H9 (cell line): ENCODE data around the gene COTL1. TPM values are rescaled to one million over a fixed set of nuclear protein-coding genes. Genes with fewer than 3 reads are reported as not detected.
A peak's percentile ranks its signal among the peaks of the same experiment; 100 is the strongest.

ENCODE experiments used
- DNase-seq: peaks from one replicate; pipeline ENCODE4 v3.0.0-alpha.2; 2017
- H2AFZ ChIP-seq: one replicate; pipeline ENCODE4 v1.6.1; 2013; ENCODE audit warnings: mild to moderate bottlenecking, low read length, control low read depth, moderate library complexity
- H2AK5ac ChIP-seq: 2 replicates; pipeline ENCODE4 v1.6.1; 2013; ENCODE audit warnings: low read length, control low read depth, mixed read lengths; ENCODE audit not compliant: insufficient read length
- H2BK120ac ChIP-seq: one replicate; pipeline ENCODE4 v1.6.1; 2013; ENCODE audit warnings: low read depth, mild to moderate bottlenecking, low read length, control low read depth, inconsistent platforms; ENCODE audit not compliant: poor library complexity, severe bottlenecking
- H2BK12ac ChIP-seq: 2 replicates; pipeline ENCODE4 v1.6.1; 2013; ENCODE audit warnings: low read length, control low read depth, mixed read lengths, low read depth; ENCODE audit not compliant: insufficient read length
- H2BK15ac ChIP-seq: 2 replicates; pipeline ENCODE4 v1.6.1; 2013; ENCODE audit warnings: low read depth, low read length, control low read depth
- H2BK20ac ChIP-seq: one replicate; pipeline ENCODE4 v1.6.1; 2013; ENCODE audit warnings: low read depth, mild to moderate bottlenecking, low read length, control low read depth, inconsistent platforms; ENCODE audit not compliant: poor library complexity, severe bottlenecking
- H2BK5ac ChIP-seq: 2 replicates; pipeline ENCODE4 v1.6.1; 2013; ENCODE audit warnings: low read length, control low read depth, mixed read lengths; ENCODE audit not compliant: insufficient read length
- H3K14ac ChIP-seq: 2 replicates; pipeline ENCODE4 v1.6.1; 2013; ENCODE audit warnings: low read length, control low read depth; ENCODE audit not compliant: insufficient read depth
- H3K18ac ChIP-seq: 2 replicates; pipeline ENCODE4 v1.6.1; 2013; ENCODE audit warnings: low read depth, mild to moderate bottlenecking, mixed read lengths, low read length, control low read depth; ENCODE audit not compliant: insufficient read length
- H3K23ac ChIP-seq: 2 replicates; pipeline ENCODE4 v1.6.1; 2013; ENCODE audit warnings: low read length, control low read depth, mixed read lengths, low read depth; ENCODE audit not compliant: insufficient read length
- H3K23me2 ChIP-seq: 2 replicates; pipeline ENCODE4 v1.6.1; 2013; ENCODE audit warnings: low read depth, mild to moderate bottlenecking, mixed read lengths, low read length, control low read depth; ENCODE audit not compliant: insufficient read length, poor library complexity, severe bottlenecking
- H3K27ac ChIP-seq: 2 replicates; pipeline ENCODE4 v1.5.1; 2013; ENCODE audit warnings: low read length, control low read depth, mixed read lengths, low read depth; ENCODE audit not compliant: insufficient read length
- H3K27me3 ChIP-seq: 2 replicates; pipeline ENCODE4 v1.6.1; 2013; ENCODE audit warnings: low read length, control low read depth, inconsistent platforms; ENCODE audit not compliant: insufficient read depth
- H3K4ac ChIP-seq: 2 replicates; pipeline ENCODE4 v1.6.1; 2013; ENCODE audit warnings: low read depth, mild to moderate bottlenecking, control low read depth, inconsistent platforms, low read length, moderate library complexity
- H3K4me1 ChIP-seq: 2 replicates; pipeline ENCODE4 v1.6.1; 2013; ENCODE audit warnings: low read length, control low read depth, inconsistent platforms; ENCODE audit not compliant: insufficient read depth
- H3K4me2 ChIP-seq: 2 replicates; pipeline ENCODE4 v1.6.1; 2013; ENCODE audit warnings: low read length, control low read depth, mixed read lengths; ENCODE audit not compliant: insufficient read length, insufficient read depth
- H3K56ac ChIP-seq: 2 replicates; pipeline ENCODE4 v1.6.1; 2013; ENCODE audit warnings: low read depth, mild to moderate bottlenecking, mixed read lengths, low read length, control low read depth; ENCODE audit not compliant: insufficient read length
- H3K79me1 ChIP-seq: 2 replicates; pipeline ENCODE4 v1.6.1; 2013; ENCODE audit warnings: low read depth, mild to moderate bottlenecking, moderate library complexity, low read length, control low read depth, inconsistent platforms; ENCODE audit not compliant: insufficient read depth, poor library complexity, severe bottlenecking
- H3K79me2 ChIP-seq: 2 replicates; pipeline ENCODE4 v1.6.1; 2013; ENCODE audit warnings: low read length, control low read depth, inconsistent platforms; ENCODE audit not compliant: insufficient read depth
- H3K9ac ChIP-seq: 2 replicates; pipeline ENCODE4 v1.6.1; 2013; ENCODE audit warnings: low read length, control low read depth, mixed read lengths; ENCODE audit not compliant: insufficient read length; ENCODE audit errors: extremely low read depth
- H3K9me3 ChIP-seq: one replicate; pipeline ENCODE4 v1.6.1; 2013; ENCODE audit warnings: low read depth, low read length, inconsistent platforms; ENCODE audit not compliant: control insufficient read depth
- H3T11ph ChIP-seq: one replicate; pipeline ENCODE4 v1.6.1; 2013; ENCODE audit warnings: mild to moderate bottlenecking, low read length, control low read depth, inconsistent platforms
- H4K20me1 ChIP-seq: one replicate; pipeline ENCODE4 v1.6.1; 2013; ENCODE audit not compliant: control insufficient read depth, insufficient read length, insufficient read depth
- H4K5ac ChIP-seq: 2 replicates; pipeline ENCODE4 v1.6.1; 2013; ENCODE audit warnings: low read depth, mild to moderate bottlenecking, mixed read lengths, low read length, control low read depth; ENCODE audit not compliant: insufficient read length
- H4K8ac ChIP-seq: replicated peaks from 2 replicates; pipeline ENCODE4 v1.6.1; 2013; ENCODE audit warnings: low read length, control low read depth, mixed read lengths, low read depth; ENCODE audit not compliant: insufficient read length
- H4K91ac ChIP-seq: 2 replicates; pipeline ENCODE4 v1.6.1; 2013; ENCODE audit warnings: low read depth, mild to moderate bottlenecking, moderate library complexity, mixed read lengths, low read length, control low read depth; ENCODE audit not compliant: insufficient read length
- H3K27ac Mint-ChIP-seq, 3 experiments: 2 replicates in 2 of 3; 3 replicates in 1 of 3; pipeline ENCODE4 v1.8.0; 2020 to 2021; ENCODE audit warnings: mixed read lengths in 3 of 3, mild to moderate bottlenecking in 1 of 3, moderate library complexity in 1 of 3
- H3K27me3 Mint-ChIP-seq: 2 replicates; pipeline ENCODE4 v1.8.0; 2021; ENCODE audit warnings: low read depth, mild to moderate bottlenecking, moderate library complexity, mixed read lengths
- H3K36me3 Mint-ChIP-seq, 3 experiments: 2 replicates in 2 of 3; 3 replicates in 1 of 3; pipeline ENCODE4 v1.8.0; 2020 to 2021; ENCODE audit warnings: low read depth in 3 of 3, mixed read lengths in 3 of 3; ENCODE audit not compliant: insufficient read depth in 1 of 3
- H3K4me1 Mint-ChIP-seq, 2 experiments: 2 replicates each; pipeline ENCODE4 v1.8.0; 2020; ENCODE audit warnings: mixed read lengths in 2 of 2
- H3K4me3 Mint-ChIP-seq, 2 experiments: 2 replicates in 1 of 2; 3 replicates in 1 of 2; pipeline ENCODE4 v1.8.0; 2020 to 2021; ENCODE audit warnings: mild to moderate bottlenecking in 2 of 2, mixed read lengths in 2 of 2, moderate library complexity in 1 of 2
- H3K9me3 Mint-ChIP-seq, 2 experiments: 2 replicates in 1 of 2; 3 replicates in 1 of 2; pipeline ENCODE4 v1.8.0; 2020; ENCODE audit warnings: mild to moderate bottlenecking in 2 of 2, mixed read lengths in 2 of 2, moderate library complexity in 1 of 2
- CTCF ChIP-seq: fragments of 200-600 bp; sonication (generic); conservative IDR thresholded peaks from 3 replicates; pipeline ENCODE4 v1.8.0; 2021; ENCODE audit warnings: antibody characterized with exemption, mild to moderate bottlenecking
- WGBS: extraction: QIAGEN DNeasy Blood & Tissue Kit; methylation state at CpG from one replicate; pipeline ENCODE4 v1.1.7; 2013; ENCODE audit warnings: missing lambda C conversion rate, low lambda C conversion rate, mixed read lengths; ENCODE audit not compliant: insufficient read length; ENCODE audit errors: extremely low coverage; 5-methylcytosine and 5-hydroxymethylcytosine counted together
- total RNA-seq: library from RNA; stranded (reverse); gene quantifications from 2 replicates; pipeline ENCODE4 v1.2.1, GENCODE V29; 2021

COTL1 gene
- total RNA-seq, 1 experiment from 2014 or later: 81.4 TPM

DNA sequence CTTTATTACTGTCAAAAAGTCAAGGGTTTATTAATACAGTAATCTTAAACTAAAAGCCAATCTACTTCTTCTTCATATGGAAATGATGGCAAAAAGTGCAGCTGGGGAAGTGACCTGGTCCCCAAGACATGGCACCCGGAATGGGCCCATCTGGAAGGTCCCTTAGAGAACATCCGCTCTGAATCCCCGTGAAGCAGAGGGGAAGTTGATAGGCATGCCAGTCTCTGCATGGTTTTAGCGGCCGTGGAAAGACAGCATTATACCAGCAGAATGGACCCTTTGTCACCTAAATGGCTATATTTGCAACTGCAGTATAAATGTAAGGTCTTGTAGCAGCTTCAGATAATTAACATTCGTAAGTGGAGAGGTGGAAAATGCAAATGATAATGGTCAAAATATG lies 32.4 kb downstream of the COTL1 start:
- no peak overlapping the region for H2AFZ ChIP-seq
- H2BK12ac ChIP-seq: no peak overlapping the region
- H3T11ph ChIP-seq: no peak overlapping the region
- no peak overlapping the region for H3K14ac ChIP-seq
- H4K8ac ChIP-seq: no peak overlapping the region
- no peak for TF ChIP-seq CTCF
- H3K9me3 Mint-ChIP-seq: no peaks in the 10 kb centered on the region
- H3K27ac ChIP-seq: no peak overlapping the region
- H3K79me2 ChIP-seq: no peaks in the 10 kb centered on the region
- no peak overlapping the region for H2BK5ac ChIP-seq
- H3K9ac ChIP-seq: no peak overlapping the region
- H4K91ac ChIP-seq: no peak overlapping the region
- H3K56ac ChIP-seq: no peak overlapping the region
- H3K4me2 ChIP-seq: no peak overlapping the region
- H4K20me1 ChIP-seq: no peaks in the 10 kb centered on the region
- peaks cover 4 to 13% (median 8%) of the 10 kb centered on the region in 3 experiments; a peak in 5 of 7 replicates for H3K36me3 Mint-ChIP-seq
- no peak overlapping the region for H3K18ac ChIP-seq
- no peaks in the 10 kb centered on the region for H3K79me1 ChIP-seq
- no peak overlapping the region for H3K4ac ChIP-seq
- H3K4me3 Mint-ChIP-seq: no peak overlapping the region
- no peaks in the 10 kb centered on the region for H3K23me2 ChIP-seq
- H2BK15ac ChIP-seq: no peak overlapping the region
- peaks cover 17 to 20% of the 10 kb centered on the region in 2 experiments for H3K4me1 Mint-ChIP-seq
- H3K9me3 ChIP-seq: no peaks in the 10 kb centered on the region
- H2AK5ac ChIP-seq: no peak overlapping the region
- no peak overlapping the region for H3K27ac Mint-ChIP-seq
- no CpG with 5 or more reads among the region's 6 CpGs for WGBS
- no peak overlapping the region for H2BK120ac ChIP-seq
- H3K27me3 Mint-ChIP-seq: no peaks in the 10 kb centered on the region
- H3K4me1 ChIP-seq: no peaks in the 10 kb centered on the region
- H3K27me3 ChIP-seq: no peaks in the 10 kb centered on the region
- DNase-seq: peak; percentile 22
- no peak overlapping the region for H4K5ac ChIP-seq
- H3K23ac ChIP-seq: no peak overlapping the region
- H2BK20ac ChIP-seq: no peak overlapping the region
